A549 treated with Hydrocortisone at 1 μM for 4 hours (cell line): ENCODE results near the gene LELP1. TPM values are rescaled to one million over a fixed set of nuclear protein-coding genes. Genes with fewer than 3 reads are reported as not detected.

Experiments used
- total RNA-seq: library from RNA; stranded (reverse); fragments of 200-300 nt; extraction: Qiagen RNA extraction; gene quantifications from 5 replicates; pipeline ENCODE4 v1.2.3, GENCODE V29; 2022

LELP1 gene
- not detected in 5 replicates for total RNA-seq

DNA sequence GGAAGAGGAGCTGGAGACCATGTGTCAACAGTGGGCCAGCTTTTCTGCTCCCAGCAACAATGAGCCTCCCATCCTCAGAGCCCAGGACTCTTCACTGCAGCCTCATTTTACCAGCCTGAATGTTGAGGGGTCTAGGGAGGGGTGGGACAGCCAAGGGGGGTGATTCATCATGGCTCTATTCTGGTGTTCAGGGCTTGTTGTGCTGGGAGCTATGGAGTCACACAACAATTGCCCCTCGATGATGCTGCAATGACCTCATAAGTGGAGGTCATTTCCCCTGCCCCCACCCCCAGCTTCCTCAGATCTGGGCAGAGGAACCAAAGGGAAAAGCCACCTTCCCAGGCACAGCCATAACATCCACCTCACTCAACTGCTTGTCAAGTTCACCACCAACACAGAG, at the start of gene LELP1:
TSS of gene LELP1 (plus strand) at position 301 of the 400 bp plus-strand sequence. CDS start 1,278 bp downstream, outside the sequence.

GRCh38 chr1:153217212-153217611, 14.0 kb downstream of the LELP1 start, which contains the start of gene PRR9:
Gene PRR9, plus strand, starts transcription at chr1:153217584. Its CDS starts 561 bp downstream, at chr1:153218145.

Other genes starting within 250 kb of the LELP1 start
- gene SPRR4, start 232.8 kb upstream of the LELP1 start, total RNA-seq = not detected in 5 replicates
- not detected in 5 replicates for gene SPRR1A, start 219.3 kb upstream of the LELP1 start, total RNA-seq
- not detected in 5 replicates for gene SPRR3, start 201.7 kb upstream of the LELP1 start, total RNA-seq
- gene SPRR1B, start 172.2 kb upstream of the LELP1 start, total RNA-seq = not detected in 5 replicates
- 0.18 TPM in 1 of 5 replicates, not detected in the others for gene SPRR2D, start 162.3 kb upstream of the LELP1 start, total RNA-seq
- not detected in 5 replicates for gene SPRR2A, start 145.9 kb upstream of the LELP1 start, total RNA-seq
- not detected in 5 replicates for gene SPRR2B, start 131.8 kb upstream of the LELP1 start, total RNA-seq
- not detected in 5 replicates for gene SPRR2E, start 108.9 kb upstream of the LELP1 start, total RNA-seq
- not detected in 5 replicates for gene SPRR2F, start 89.9 kb upstream of the LELP1 start, total RNA-seq
- gene SPRR2G, start 52.5 kb upstream of the LELP1 start, total RNA-seq = not detected in 5 replicates
- gene PRR9, start 14.2 kb downstream of the LELP1 start, total RNA-seq = not detected in 5 replicates
- not detected in 5 replicates for gene LORICRIN, start 56.3 kb downstream of the LELP1 start, total RNA-seq
- gene PGLYRP3, start 109.5 kb downstream of the LELP1 start, total RNA-seq = not detected in 5 replicates
- gene PGLYRP4, start 145.4 kb downstream of the LELP1 start, total RNA-seq = not detected in 5 replicates
- 0.46 to 1.2 TPM (median 0.75 TPM) in 4 of 5 replicates, not detected in the other for gene S100A9, start 154.4 kb downstream of the LELP1 start, total RNA-seq
- not detected in 5 replicates for gene S100A12, start 172.2 kb downstream of the LELP1 start, total RNA-seq
- not detected in 5 replicates for gene S100A8, start 187.6 kb downstream of the LELP1 start, total RNA-seq
- not detected in 5 replicates for gene S100A7A, start 213.1 kb downstream of the LELP1 start, total RNA-seq